ENCODE results near the gene ERCC1. TPM values are rescaled to one million over a fixed set of nuclear protein-coding genes. Genes with fewer than 3 reads are reported as not detected.

The ERCC1 gene
- total RNA-seq, 1 experiment from 2014 or later, result 62.4 TPM

- Histone ChIP-seq H3K9ac (ENCODE audit: extremely low read depth, insufficient read length, low read length) (no peak overlapping the region), H4K5ac (ENCODE audit: insufficient read length, low read depth, low read length) (no peak overlapping the region), H3K4ac (ENCODE audit: low read depth, low read length) (no peak overlapping the region), H2BK15ac (ENCODE audit: low read depth, low read length) (no peak overlapping the region), H3K27me3 (ENCODE audit: insufficient read depth, low read length) (no peaks in the 10 kb centered on the region), H3K4me2 (ENCODE audit: insufficient read depth, insufficient read length, low read length) (no peak overlapping the region), H3K79me2 (ENCODE audit: insufficient read depth, low read length) (no peaks in the 10 kb centered on the region), H3K18ac (ENCODE audit: insufficient read length, low read depth, low read length) (no peak overlapping the region), H3K9me3 (ENCODE audit: control insufficient read depth, low read depth, low read length) (no peaks in the 10 kb centered on the region), H2AFZ (ENCODE audit: low read length) (no peak overlapping the region), H4K8ac (replicated peaks; ENCODE audit: insufficient read length, low read depth, low read length) (no peak overlapping the region), H2BK120ac (ENCODE audit: low read depth, low read length, poor library complexity, severe bottlenecking) (no peak overlapping the region), H4K20me1 (ENCODE audit: control insufficient read depth, insufficient read depth, insufficient read length) (no peaks in the 10 kb centered on the region), H3T11ph (ENCODE audit: low read length) (no peak overlapping the region), H3K27ac (ENCODE audit: insufficient read length, low read depth, low read length) (no peak overlapping the region), H3K14ac (ENCODE audit: insufficient read depth, low read length) (no peak overlapping the region), H3K23me2 (ENCODE audit: insufficient read length, low read depth, low read length, poor library complexity, severe bottlenecking) (no peaks in the 10 kb centered on the region), H3K79me1 (ENCODE audit: insufficient read depth, low read depth, low read length, poor library complexity, severe bottlenecking) (no peaks in the 10 kb centered on the region), H2BK20ac (ENCODE audit: low read depth, low read length, poor library complexity, severe bottlenecking) (no peak overlapping the region), H2BK12ac (ENCODE audit: insufficient read length, low read depth, low read length) (no peak overlapping the region), H3K4me1 (ENCODE audit: insufficient read depth, low read length) (no peaks in the 10 kb centered on the region), H3K56ac (ENCODE audit: insufficient read length, low read depth, low read length) (no peak overlapping the region), H2AK5ac (ENCODE audit: insufficient read length, low read length) (no peak overlapping the region), H2BK5ac (ENCODE audit: insufficient read length, low read length) (no peak overlapping the region), H4K91ac (ENCODE audit: insufficient read length, low read depth, low read length) (no peak overlapping the region), H3K23ac (ENCODE audit: insufficient read length, low read depth, low read length) (no peak overlapping the region)
- no peaks in the 10 kb centered on the region; the same call in 1 of the 2 replicates for H3K27me3 Mint-ChIP-seq (ENCODE audit: low read depth)
- WGBS (ENCODE audit: extremely low coverage, insufficient read length, low lambda C conversion rate), result no CpG with 5 or more reads among the region's 16 CpGs
- no peak for TF ChIP-seq CTCF (conservative IDR thresholded peaks at IDR 0.05)
- peaks cover 39 to 69% (median 64%) of the 10 kb centered on the region in 3 experiments for H3K36me3 Mint-ChIP-seq (ENCODE audit: insufficient read depth in 1 of 3, low read depth in 3 of 3)
- no peaks in the 10 kb centered on the region for H3K9me3 Mint-ChIP-seq
- DNase-seq, result no peak
- H3K27ac Mint-ChIP-seq, result no peak overlapping the region
- H3K4me3 Mint-ChIP-seq, result no peak overlapping the region
- no peaks in the 10 kb centered on the region for H3K4me1 Mint-ChIP-seq
Measured at GRCh38 chr19:45362291-45362690, 61.4 kb downstream of the ERCC1 start.

All from H9 (cell line).